Neuronal stem cell (in vitro differentiated cells): ENCODE results near the gene VTN.
A peak's percentile ranks its signal among the peaks of the same experiment; 100 is the strongest.

ENCODE experiments used
- DNase-seq: peaks from one replicate; pipeline ENCODE4 v3.0.0-alpha.2; 2013; ENCODE audit warnings: low spot score
- H2AFZ ChIP-seq: one replicate; pipeline ENCODE4 v1.6.1; 2013; ENCODE audit warnings: mild to moderate bottlenecking, low read length, inconsistent platforms
- H2AK5ac ChIP-seq: 2 replicates; pipeline ENCODE4 v1.6.1; 2013; ENCODE audit warnings: low read depth, mild to moderate bottlenecking, inconsistent platforms, low read length, moderate library complexity, mixed read lengths
- H2BK120ac ChIP-seq: 2 replicates; pipeline ENCODE4 v1.6.1; 2013; ENCODE audit warnings: low read depth, mild to moderate bottlenecking, inconsistent platforms, low read length, moderate library complexity, mixed read lengths
- H2BK12ac ChIP-seq: one replicate; pipeline ENCODE4 v1.6.1; 2013; ENCODE audit warnings: low read length, inconsistent platforms
- H2BK15ac ChIP-seq: 2 replicates; pipeline ENCODE4 v1.6.1; 2013; ENCODE audit warnings: mild to moderate bottlenecking, low read length, inconsistent platforms, mixed read lengths
- H2BK5ac ChIP-seq: one replicate; pipeline ENCODE4 v1.6.1; 2013; ENCODE audit warnings: inconsistent platforms, mild to moderate bottlenecking, low read length, moderate library complexity
- H3K14ac ChIP-seq: one replicate; pipeline ENCODE4 v1.6.1; 2013; ENCODE audit warnings: low read length, inconsistent platforms
- H3K18ac ChIP-seq: 2 replicates; pipeline ENCODE4 v1.6.1; 2013; ENCODE audit warnings: low read length, inconsistent platforms
- H3K23ac ChIP-seq: 2 replicates; pipeline ENCODE4 v1.6.1; 2013; ENCODE audit warnings: low read depth, mild to moderate bottlenecking, mixed read lengths, low read length, inconsistent platforms; ENCODE audit not compliant: poor library complexity
- H3K27ac ChIP-seq: replicated peaks from 3 replicates; pipeline ENCODE4 v1.5.1; 2013; ENCODE audit warnings: low read length, inconsistent platforms
- H3K27me3 ChIP-seq, 3 experiments: 2 replicates each; pipeline ENCODE4 v1.6.1; 2013; ENCODE audit warnings: low read length in 3 of 3, mild to moderate bottlenecking in 2 of 3, inconsistent platforms in 1 of 3, low read depth in 1 of 3, mixed read lengths in 1 of 3, moderate library complexity in 1 of 3; ENCODE audit not compliant: control insufficient read depth in 3 of 3, insufficient read depth in 3 of 3
- H3K36me3 ChIP-seq, 2 donors: replicated peaks in 1 of 2; 2 replicates each; pipeline ENCODE4 v1.6.1; 2013; ENCODE audit warnings: low read length in 2 of 2; ENCODE audit not compliant: control insufficient read depth in 2 of 2, insufficient read depth in 2 of 2
- H3K4ac ChIP-seq: 2 replicates; pipeline ENCODE4 v1.6.1; 2013; ENCODE audit warnings: inconsistent platforms, mild to moderate bottlenecking, low read length, moderate library complexity
- H3K4me1 ChIP-seq, 2 donors: 1 replicate in 1 of 2; 2 replicates in 1 of 2; pipeline ENCODE4 v1.6.1; 2013; ENCODE audit warnings: low read length in 2 of 2, low read depth in 1 of 2; ENCODE audit not compliant: control insufficient read depth in 2 of 2, insufficient read depth in 1 of 2
- H3K4me2 ChIP-seq: one replicate; pipeline ENCODE4 v1.6.1; 2013; ENCODE audit warnings: mild to moderate bottlenecking, low read length, inconsistent platforms; ENCODE audit not compliant: insufficient read depth, poor library complexity, severe bottlenecking
- H3K4me3 ChIP-seq, 2 donors: 2 replicates each; pipeline ENCODE4 v1.5.1; 2013; ENCODE audit warnings: low read length in 2 of 2, mild to moderate bottlenecking in 2 of 2, inconsistent platforms in 1 of 2, moderate library complexity in 1 of 2
- H3K79me1 ChIP-seq: one replicate; pipeline ENCODE4 v1.6.1; 2013; ENCODE audit warnings: low read depth, mild to moderate bottlenecking, inconsistent platforms, low read length, moderate library complexity
- H3K9ac ChIP-seq: one replicate; pipeline ENCODE4 v1.6.1; 2013; ENCODE audit warnings: mild to moderate bottlenecking, low read depth, low read length, inconsistent platforms; ENCODE audit not compliant: poor library complexity
- H3K9me3 ChIP-seq, 2 donors: replicated peaks in 1 of 2; 2 replicates each; pipeline versions ENCODE3 to v1.6.1; 2013; ENCODE audit warnings: low read length in 2 of 2, mild to moderate bottlenecking in 2 of 2, inconsistent platforms in 1 of 2, low read depth in 1 of 2, mixed read lengths in 1 of 2, moderate library complexity in 1 of 2; ENCODE audit not compliant: control insufficient read depth in 2 of 2, insufficient read depth in 1 of 2
- H4K8ac ChIP-seq: one replicate; pipeline ENCODE4 v1.6.1; 2013; ENCODE audit warnings: low read depth, mild to moderate bottlenecking, inconsistent platforms, low read length, moderate library complexity
- H4K91ac ChIP-seq: one replicate; pipeline ENCODE4 v1.6.1; 2013; ENCODE audit warnings: low read length, low read depth, mild to moderate bottlenecking, inconsistent platforms; ENCODE audit not compliant: poor library complexity
- WGBS, 2 donors: extraction: QIAGEN DNeasy Blood & Tissue Kit; methylation state at CpG; one replicate each; pipeline ENCODE4 v1.1.7; 2013; ENCODE audit warnings: missing lambda C conversion rate in 2 of 2, mixed read lengths in 1 of 2; ENCODE audit not compliant: insufficient read length in 2 of 2, insufficient replicate concordance in 1 of 2; ENCODE audit errors: extremely low coverage in 2 of 2; 5-methylcytosine and 5-hydroxymethylcytosine counted together

The VTN gene

DNA sequence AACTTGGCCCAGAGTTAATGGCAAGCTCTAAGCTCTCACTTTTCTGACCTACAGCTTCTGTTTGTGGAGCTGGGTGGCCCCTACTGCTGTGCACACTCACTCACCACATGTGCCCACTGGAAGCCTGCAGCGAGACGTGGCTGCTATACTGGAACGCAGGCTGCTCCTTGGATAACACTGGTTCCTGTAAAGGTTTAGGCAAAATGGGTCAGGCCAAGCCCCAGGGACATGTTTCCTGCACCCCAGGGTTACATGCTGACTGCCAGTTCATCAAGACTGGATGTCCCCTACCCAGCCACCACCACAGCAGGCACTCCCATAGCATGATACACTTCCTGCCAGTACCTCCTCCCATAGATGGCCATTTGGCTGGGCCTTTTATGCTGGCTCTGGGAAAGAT, 21.1 kb downstream of the VTN start:
- Histone ChIP-seq H3K23ac (no peak overlapping the region), H3K27me3 (no peaks in the 10 kb centered on the region), H3K36me3 (peaks cover 66 to 97% of the 10 kb centered on the region in 2 donors), H3K4me3 (no peak overlapping the region), H3K18ac (no peak overlapping the region), H2AFZ (no peak overlapping the region), H3K4ac (no peak overlapping the region), H3K79me1 (peaks cover 2% of the 10 kb centered on the region), H2BK120ac (no peak overlapping the region), H2BK12ac (no peak overlapping the region), H4K91ac (no peak overlapping the region), H3K9me3 (no peaks in the 10 kb centered on the region), H3K14ac (no peak overlapping the region), H3K4me1 (peaks cover 0 to 6% of the 10 kb centered on the region in 2 donors), H3K27ac (no peak overlapping the region), H2BK15ac (no peak overlapping the region), H2BK5ac (no peak overlapping the region), H2AK5ac (no peak overlapping the region), H3K9ac (no peak overlapping the region), H3K4me2 (no peak overlapping the region), H4K8ac (no peak overlapping the region)
- no CpG with 5 or more reads among the region's 3 CpGs for WGBS, 2 donors
- DNase-seq = no peak

DNA sequence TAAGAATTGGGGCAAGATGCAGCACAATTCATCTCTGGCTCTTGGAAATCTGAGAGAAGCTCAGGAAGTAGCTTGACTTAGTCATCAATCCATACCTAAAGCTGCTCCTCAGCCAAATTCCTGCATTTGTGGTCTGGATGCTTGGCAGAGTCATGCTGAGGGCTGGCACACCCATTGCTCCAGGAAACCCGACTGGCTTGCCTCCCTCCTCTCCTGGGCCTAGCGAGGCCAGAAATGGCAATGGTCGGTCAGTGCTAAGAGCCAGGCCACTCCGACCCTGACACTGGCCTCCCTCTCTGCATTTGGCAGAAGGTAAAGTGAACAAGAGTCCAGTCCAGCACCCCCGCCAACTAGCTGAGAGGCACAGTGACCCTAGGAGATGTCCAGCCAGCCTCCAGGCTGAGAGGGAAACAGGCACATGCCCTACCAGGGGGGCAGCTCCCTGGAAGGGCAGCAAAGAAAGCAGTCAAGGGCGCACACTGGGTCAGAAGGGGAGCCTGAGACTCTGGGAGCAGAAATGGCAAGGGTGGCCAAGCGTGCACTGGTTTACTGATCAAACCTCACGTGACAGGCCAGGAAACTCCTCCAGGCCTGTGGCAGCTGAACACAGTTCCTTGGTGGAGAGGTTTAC, 22.7 kb downstream of the VTN start:
- Histone ChIP-seq H4K91ac (no peak overlapping the region), H2BK12ac (no peak overlapping the region), H3K27ac (peak overlapping the region; percentile 21), H2AK5ac (no peak overlapping the region), H2BK15ac (no peak overlapping the region), H3K4me1 (peaks cover 0 to 6% of the 10 kb centered on the region in 2 donors), H3K4ac (no peak overlapping the region), H2BK120ac (no peak overlapping the region), H3K36me3 (peaks cover 68 to 99% of the 10 kb centered on the region in 2 donors), H3K23ac (no peak overlapping the region), H2AFZ (no peak overlapping the region), H3K14ac (no peak overlapping the region), H3K18ac (no peak overlapping the region), H3K9ac (no peak overlapping the region), H3K9me3 (no peaks in the 10 kb centered on the region), H3K79me1 (no peaks in the 10 kb centered on the region), H3K4me3 (no peak overlapping the region), H4K8ac (no peak overlapping the region), H2BK5ac (no peak overlapping the region), H3K4me2 (no peak overlapping the region), H3K27me3 (no peaks in the 10 kb centered on the region)
- WGBS, 2 donors = no CpG with 5 or more reads among the region's 8 CpGs
- no peak for DNase-seq

DNA sequence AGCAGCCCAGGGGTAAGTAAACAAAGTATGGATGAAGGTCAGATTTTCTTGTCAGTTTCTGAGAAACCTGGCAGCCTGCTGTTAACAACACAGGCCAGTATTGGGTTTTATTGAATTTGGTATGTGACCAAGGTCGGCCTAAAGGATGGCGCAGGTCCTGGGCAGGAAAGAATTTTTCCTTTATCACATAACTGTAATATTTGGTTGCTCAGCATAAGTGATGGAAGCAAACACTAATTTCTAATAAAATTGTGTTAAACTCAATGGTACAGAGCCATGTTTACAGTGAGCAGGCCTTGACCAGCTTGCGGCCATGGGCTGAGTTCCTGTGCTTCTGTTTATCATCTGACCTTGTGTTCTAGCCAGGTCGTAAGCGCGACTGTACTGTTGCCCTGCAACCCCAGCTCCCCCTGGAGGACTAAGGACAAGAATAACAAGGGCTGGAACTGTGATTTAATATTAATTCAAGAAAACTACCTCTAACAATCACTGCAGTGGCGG, 23.3 kb downstream of the VTN start:
- Histone ChIP-seq H3K4me3 (no peak overlapping the region), H3K4ac (no peak overlapping the region), H3K9me3 (no peaks in the 10 kb centered on the region), H2BK5ac (no peak overlapping the region), H3K79me1 (no peaks in the 10 kb centered on the region), H3K27me3 (no peaks in the 10 kb centered on the region), H3K14ac (no peak overlapping the region), H2AK5ac (no peak overlapping the region), H4K8ac (no peak overlapping the region), H3K27ac (no peak overlapping the region), H2BK12ac (no peak overlapping the region), H3K23ac (no peak overlapping the region), H4K91ac (no peak overlapping the region), H3K18ac (no peak overlapping the region), H2BK15ac (no peak overlapping the region), H2AFZ (no peak overlapping the region), H2BK120ac (no peak overlapping the region), H3K4me1 (peaks cover 0 to 6% of the 10 kb centered on the region in 2 donors), H3K36me3 (peaks cover 71 to 100% of the 10 kb centered on the region in 2 donors), H3K4me2 (no peak overlapping the region), H3K9ac (no peak overlapping the region)
- DNase-seq = no peak
- no CpG with 5 or more reads among the region's 7 CpGs for WGBS, 2 donors

DNA sequence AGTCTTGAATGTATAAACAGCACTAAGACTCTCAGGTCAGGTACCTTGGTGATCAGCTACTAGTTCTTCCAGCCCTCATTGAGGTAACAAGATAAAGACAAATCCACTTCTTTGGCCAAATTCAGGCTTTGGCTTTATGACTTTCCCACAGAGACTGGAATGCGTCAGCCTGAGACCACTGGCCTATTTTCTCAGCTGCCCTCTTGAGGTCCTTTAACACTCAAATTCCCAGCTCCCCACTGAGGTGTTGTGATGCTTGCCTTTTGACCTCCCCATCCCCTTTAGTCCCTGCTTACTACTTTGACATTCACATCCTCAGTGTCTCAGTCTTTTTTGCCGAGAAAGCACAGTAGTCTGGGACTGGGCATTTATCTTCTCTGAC, 23.9 kb downstream of the VTN start:
- Histone ChIP-seq H2AFZ (no peak overlapping the region), H3K4ac (no peak overlapping the region), H4K8ac (no peak overlapping the region), H2BK5ac (no peak overlapping the region), H3K23ac (no peak overlapping the region), H4K91ac (no peak overlapping the region), H3K14ac (no peak overlapping the region), H3K4me1 (peaks cover 0 to 6% of the 10 kb centered on the region in 2 donors), H3K79me1 (no peaks in the 10 kb centered on the region), H3K4me2 (no peak overlapping the region), H3K36me3 (peaks cover 71 to 100% of the 10 kb centered on the region in 2 donors), H3K4me3 (no peak overlapping the region), H2BK15ac (no peak overlapping the region), H3K9ac (no peak overlapping the region), H3K18ac (no peak overlapping the region), H3K9me3 (no peaks in the 10 kb centered on the region), H2BK12ac (no peak overlapping the region), H2AK5ac (no peak overlapping the region), H3K27ac (no peak overlapping the region), H2BK120ac (no peak overlapping the region), H3K27me3 (no peaks in the 10 kb centered on the region)
- WGBS, 2 donors = no CpG with 5 or more reads among the region's 2 CpGs
- no peak for DNase-seq
